Natural killer cell (primary cell): Measurements from ENCODE around the gene TULP1. TPM values are rescaled to one million over a fixed set of nuclear protein-coding genes. Genes with fewer than 3 reads are reported as not detected.

Experiments
- ATAC-seq, 3 donors: fragments of 150-1000 bp in 2 of 3; fragments of 200-7000 bp in 1 of 3; cut with Tn5 transposase; 1 replicate in 1 of 3; 2 replicates in 2 of 3; pipeline ENCODE4 v1.10.0; 2021; ENCODE audit warnings: mild to moderate bottlenecking in 2 of 3, moderate library complexity in 2 of 3
- DNase-seq, 2 donors: peaks; one replicate each; pipeline versions ENCODE4 v3.0.0 to v3.0.0-alpha.2; 2013 to 2021; ENCODE audit warnings: mixed read lengths in 1 of 2
- H3K27ac ChIP-seq: one replicate; pipeline ENCODE4 v1.5.1; 2013; ENCODE audit warnings: mild to moderate bottlenecking, low read length
- H3K27me3 ChIP-seq: one replicate; pipeline ENCODE4 v1.6.1; 2013; ENCODE audit warnings: low read length; ENCODE audit not compliant: control insufficient read depth, insufficient read depth
- H3K36me3 ChIP-seq: one replicate; pipeline ENCODE4 v1.6.1; 2013; ENCODE audit warnings: low read length; ENCODE audit not compliant: control insufficient read depth, insufficient read depth
- H3K4me1 ChIP-seq: one replicate; pipeline ENCODE4 v1.6.1; 2013; ENCODE audit warnings: low read length; ENCODE audit not compliant: control insufficient read depth, insufficient read depth
- H3K4me3 ChIP-seq: one replicate; pipeline ENCODE4 v1.5.1; 2013; ENCODE audit warnings: low read length
- H3K9me3 ChIP-seq: one replicate; pipeline ENCODE4 v1.6.1; 2013; ENCODE audit warnings: low read length; ENCODE audit not compliant: control insufficient read depth, insufficient read depth
- H3K27ac Mint-ChIP-seq, 2 donors: one replicate each; pipeline ENCODE4 v1.8.0; 2022; ENCODE audit warnings: mild to moderate bottlenecking in 2 of 2, mixed read lengths in 2 of 2, moderate library complexity in 1 of 2
- H3K27me3 Mint-ChIP-seq, 2 donors: one replicate each; pipeline ENCODE4 v1.8.0; 2022; ENCODE audit warnings: low read depth in 2 of 2, mixed read lengths in 2 of 2
- H3K36me3 Mint-ChIP-seq: one replicate; pipeline ENCODE4 v1.8.0; 2022; ENCODE audit warnings: mixed read lengths
- H3K4me1 Mint-ChIP-seq, 2 donors: one replicate each; pipeline ENCODE4 v1.8.0; 2022; ENCODE audit warnings: mixed read lengths in 2 of 2
- H3K4me3 Mint-ChIP-seq: one replicate; pipeline ENCODE4 v1.8.0; 2022; ENCODE audit warnings: mild to moderate bottlenecking, moderate library complexity, mixed read lengths
- H3K9me3 Mint-ChIP-seq, 2 donors: one replicate each; pipeline ENCODE4 v1.8.0; 2022; ENCODE audit warnings: mixed read lengths in 2 of 2
- WGBS: methylation state at CpG from one replicate; pipeline ENCODE4 v1.1.7; 2013; ENCODE audit warnings: missing lambda C conversion rate; ENCODE audit not compliant: insufficient coverage; 5-methylcytosine and 5-hydroxymethylcytosine counted together
- intact Hi-C: fragments of 100-400 bp; cut with micrococcal nuclease; formaldehyde crosslinking; loops from one replicate; pipeline ENCODE4 v1.14.2; 2022
- total RNA-seq, 4 donors: library from RNA; stranded (reverse); fragments of 120-200 nt in 1 of 4; gene quantifications; one replicate each; pipeline versions ENCODE4 v1.2.3 to v1.2.4, GENCODE V29; 2013 to 2022
- TF ChIP-seq, protein P1 (sequence below): fragments of 200-600 bp; IDR thresholded peaks from one replicate; pipeline ENCODE4 v1.8.0; 2022; ENCODE audit warnings: antibody characterized with exemption

Gene TULP1
- total RNA-seq, 3 donors from 2014 or later (not counting 1 experiment from before 2014, with no cell fraction given): not detected

DNA sequence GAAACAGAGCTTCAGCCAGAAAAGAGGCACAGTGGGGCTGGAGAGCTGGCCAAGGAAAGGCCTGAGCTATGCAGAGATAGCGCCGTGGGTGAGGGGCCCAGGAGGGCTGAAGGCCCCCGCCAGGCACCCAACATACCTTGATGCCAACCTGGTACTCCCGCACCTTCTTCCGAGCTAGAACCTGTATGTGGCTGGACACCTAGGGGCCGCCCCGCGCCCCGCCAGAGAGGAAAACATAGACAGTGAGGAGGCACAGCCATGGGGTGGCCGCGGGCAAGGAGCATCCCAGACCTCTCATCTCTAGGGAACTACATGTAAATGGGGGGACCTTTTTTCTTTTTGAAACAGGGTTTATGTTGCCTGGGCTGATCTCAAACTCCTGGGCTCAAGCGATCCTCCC is 32.5 kb downstream of the TULP1 start:
- Mint-ChIP-seq H3K9me3 (no peaks in the 10 kb centered on the region), H3K4me1 (no peaks in the 10 kb centered on the region), H3K4me3 (no peak overlapping the region), H3K27ac (no peak overlapping the region), H3K36me3 (no peaks in the 10 kb centered on the region), H3K27me3 (no peaks in the 10 kb centered on the region)
- TF ChIP-seq, protein P1, sequence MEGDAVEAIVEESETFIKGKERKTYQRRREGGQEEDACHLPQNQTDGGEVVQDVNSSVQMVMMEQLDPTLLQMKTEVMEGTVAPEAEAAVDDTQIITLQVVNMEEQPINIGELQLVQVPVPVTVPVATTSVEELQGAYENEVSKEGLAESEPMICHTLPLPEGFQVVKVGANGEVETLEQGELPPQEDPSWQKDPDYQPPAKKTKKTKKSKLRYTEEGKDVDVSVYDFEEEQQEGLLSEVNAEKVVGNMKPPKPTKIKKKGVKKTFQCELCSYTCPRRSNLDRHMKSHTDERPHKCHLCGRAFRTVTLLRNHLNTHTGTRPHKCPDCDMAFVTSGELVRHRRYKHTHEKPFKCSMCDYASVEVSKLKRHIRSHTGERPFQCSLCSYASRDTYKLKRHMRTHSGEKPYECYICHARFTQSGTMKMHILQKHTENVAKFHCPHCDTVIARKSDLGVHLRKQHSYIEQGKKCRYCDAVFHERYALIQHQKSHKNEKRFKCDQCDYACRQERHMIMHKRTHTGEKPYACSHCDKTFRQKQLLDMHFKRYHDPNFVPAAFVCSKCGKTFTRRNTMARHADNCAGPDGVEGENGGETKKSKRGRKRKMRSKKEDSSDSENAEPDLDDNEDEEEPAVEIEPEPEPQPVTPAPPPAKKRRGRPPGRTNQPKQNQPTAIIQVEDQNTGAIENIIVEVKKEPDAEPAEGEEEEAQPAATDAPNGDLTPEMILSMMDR: no peak
- DNase-seq (no peak), ATAC-seq (no peak)
- Histone ChIP-seq H3K4me1 (no peaks in the 10 kb centered on the region), H3K27ac (no peak overlapping the region), H3K4me3 (no peak overlapping the region), H3K9me3 (no peaks in the 10 kb centered on the region), H3K27me3 (no peaks in the 10 kb centered on the region), H3K36me3 (no peaks in the 10 kb centered on the region)
- intact Hi-C loops: no loop called here
- WGBS: 98% methylated on average over 12 of the region's 12 CpGs

GRCh38 chr6:35478259-35478658 is 34.4 kb downstream of the TULP1 start:
- Histone ChIP-seq H3K36me3 (peaks cover 5% of the 10 kb centered on the region), H3K27me3 (no peaks in the 10 kb centered on the region), H3K9me3 (no peaks in the 10 kb centered on the region), H3K4me1 (no peaks in the 10 kb centered on the region), H3K4me3 (no peak overlapping the region), H3K27ac (no peak overlapping the region)
- TF ChIP-seq, protein P1: no peak
- WGBS: 94% methylated on average over 7 of the region's 7 CpGs
- Mint-ChIP-seq H3K4me1 (no peaks in the 10 kb centered on the region), H3K27me3 (no peaks in the 10 kb centered on the region), H3K9me3 (no peaks in the 10 kb centered on the region), H3K36me3 (no peaks in the 10 kb centered on the region), H3K4me3 (no peak overlapping the region), H3K27ac (no peak overlapping the region)
- intact Hi-C loops: no loop called here
- no peak for DNase-seq
- ATAC-seq: no peak

GRCh38 chr6:35477551-35478179 is 35.0 kb downstream of the TULP1 start:
- H3K27ac Mint-ChIP-seq: no peak overlapping the region
- intact Hi-C loops: no loop called here
- 96% methylated on average over 4 of the region's 5 CpGs for WGBS
- no peak overlapping the region for H3K4me3 Mint-ChIP-seq
- no peak for DNase-seq
- H3K9me3 Mint-ChIP-seq: no peaks in the 10 kb centered on the region
- H3K36me3 Mint-ChIP-seq: no peaks in the 10 kb centered on the region
- no peak overlapping the region for H3K4me3 ChIP-seq
- H3K4me1 Mint-ChIP-seq: no peaks in the 10 kb centered on the region
- no peaks in the 10 kb centered on the region for H3K9me3 ChIP-seq
- TF ChIP-seq, protein P1: no peak
- no peaks in the 10 kb centered on the region for H3K4me1 ChIP-seq
- H3K36me3 ChIP-seq: peaks cover 10% of the 10 kb centered on the region
- no peaks in the 10 kb centered on the region for H3K27me3 ChIP-seq
- ATAC-seq: no peak
- H3K27ac ChIP-seq: no peak overlapping the region
- no peaks in the 10 kb centered on the region for H3K27me3 Mint-ChIP-seq

GRCh38 chr6:35477028-35477427 is 35.7 kb downstream of the TULP1 start:
- no peak overlapping the region for H3K4me3 ChIP-seq
- no peaks in the 10 kb centered on the region for H3K4me1 ChIP-seq
- WGBS: 91% methylated on average over 7 of the region's 8 CpGs
- peaks cover 17% of the 10 kb centered on the region for H3K36me3 ChIP-seq
- no peak for ATAC-seq
- no peaks in the 10 kb centered on the region for H3K9me3 ChIP-seq
- TF ChIP-seq, protein P1: no peak
- Mint-ChIP-seq H3K36me3 (no peaks in the 10 kb centered on the region), H3K9me3 (no peaks in the 10 kb centered on the region), H3K4me1 (no peaks in the 10 kb centered on the region), H3K27me3 (no peaks in the 10 kb centered on the region), H3K27ac (no peak overlapping the region), H3K4me3 (no peak overlapping the region)
- intact Hi-C loops: no loop called here
- DNase-seq: no peak
- H3K27me3 ChIP-seq: no peaks in the 10 kb centered on the region
- H3K27ac ChIP-seq: no peak overlapping the region
